ENCODE data around the gene SYPL2. TPM values are rescaled to one million over a fixed set of nuclear protein-coding genes. Genes with fewer than 3 reads are reported as not detected.

The SYPL2 gene
- total and polyA plus RNA-seq, 9 donors, result 0.31 to 5.1 (median 2.4) TPM

- H3K4me3 ChIP-seq, result no peak overlapping the region
- H3K27ac ChIP-seq, result no peak overlapping the region
- WGBS, 3 donors, result 41 to 59% (median 54%) methylated on average over 4 of the region's 4 CpGs
- TF ChIP-seq POLR2A (IDR thresholded peaks at IDR 0.05), result no peak
- no peak for TF ChIP-seq CTCF (IDR thresholded peaks at IDR 0.05)
- TF ChIP-seq EP300 (IDR thresholded peaks at IDR 0.05), result no peak
- intact Hi-C loops (cut with DNase I), result no loop called here
- no peaks in the 10 kb centered on the region for H3K36me3 ChIP-seq
- no peaks in the 10 kb centered on the region for H3K9me3 ChIP-seq
- no peak for DNase-seq
- no peaks in the 10 kb centered on the region for H3K4me1 ChIP-seq (ENCODE audit: insufficient read depth)
- no peaks in the 10 kb centered on the region for H3K27me3 ChIP-seq
Observed at GRCh38 chr1:109447524-109447923, 18.8 kb upstream of the SYPL2 start.

- no peak overlapping the region for H3K4me3 ChIP-seq
- intact Hi-C loops (cut with DNase I), result no loop called here
- no peaks in the 10 kb centered on the region for H3K27me3 ChIP-seq
- TF ChIP-seq POLR2A (IDR thresholded peaks at IDR 0.05), result no peak
- no peak for TF ChIP-seq CTCF (IDR thresholded peaks at IDR 0.05)
- TF ChIP-seq EP300 (IDR thresholded peaks at IDR 0.05), result no peak
- H3K36me3 ChIP-seq, result no peaks in the 10 kb centered on the region
- no peaks in the 10 kb centered on the region for H3K4me1 ChIP-seq (ENCODE audit: insufficient read depth)
- H3K27ac ChIP-seq, result no peak overlapping the region
- H3K9me3 ChIP-seq, result no peaks in the 10 kb centered on the region
- DNase-seq, result no peak
- WGBS, 3 donors, result 89 to 98% (median 91%) methylated on average over 1 of the region's 1 CpG
Observed at GRCh38 chr1:109454497-109455133, 11.7 kb upstream of the SYPL2 start.

- no peak for TF ChIP-seq POLR2A (IDR thresholded peaks at IDR 0.05)
- no peaks in the 10 kb centered on the region for H3K9me3 ChIP-seq
- no peak for DNase-seq
Observed at GRCh38 chr1:109457819-109458218, 8.5 kb upstream of the SYPL2 start.

GRCh38 chr1:109466125-109466451 lies 258 bp upstream of the SYPL2 start:
- H3K36me3 ChIP-seq, result no peaks in the 10 kb centered on the region
- peak overlapping the region in 1 of 2 donors; percentile 34 for H3K27ac ChIP-seq
- H3K9me3 ChIP-seq, result no peaks in the 10 kb centered on the region
- H3K4me1 ChIP-seq (ENCODE audit: insufficient read depth), result no peaks in the 10 kb centered on the region
- no peak for DNase-seq
- TF ChIP-seq POLR2A (IDR thresholded peaks at IDR 0.05) (no peak), CTCF (IDR thresholded peaks at IDR 0.05) (no peak), EP300 (IDR thresholded peaks at IDR 0.05) (no peak)
- intact Hi-C loops (cut with DNase I), result no loop called here
- no peaks in the 10 kb centered on the region for H3K27me3 ChIP-seq
- WGBS, 3 donors, result 2 to 3% (median 2%) methylated on average over 24 of the region's 24 CpGs
- H3K4me3 ChIP-seq, result peak overlapping the region; percentile 70

More at GRCh38 chr1:109457819-109458218, 8.5 kb upstream of the SYPL2 start:
- 82 to 84% (median 84%) methylated on average over 4 of the region's 4 CpGs for WGBS, 3 donors
- no peak overlapping the region for H3K4me3 ChIP-seq
- H3K4me1 ChIP-seq (ENCODE audit: insufficient read depth), result no peaks in the 10 kb centered on the region
- H3K27ac ChIP-seq, result no peak overlapping the region
- intact Hi-C loops (cut with DNase I), result no loop called here
- H3K36me3 ChIP-seq, result no peaks in the 10 kb centered on the region
- H3K27me3 ChIP-seq, result no peaks in the 10 kb centered on the region

- 21 to 34% (median 27%) methylated on average over 22 to 23 of the region's 23 CpGs for WGBS, 3 donors
- H3K36me3 ChIP-seq, result no peaks in the 10 kb centered on the region
- no peaks in the 10 kb centered on the region for H3K27me3 ChIP-seq
- H3K27ac ChIP-seq, result no peak overlapping the region
- no peaks in the 10 kb centered on the region for H3K4me1 ChIP-seq (ENCODE audit: insufficient read depth)
- H3K9me3 ChIP-seq, result no peaks in the 10 kb centered on the region
- intact Hi-C loops (cut with DNase I), result no loop called here
- TF ChIP-seq POLR2A (IDR thresholded peaks at IDR 0.05), result no peak
- no peak for TF ChIP-seq EP300 (IDR thresholded peaks at IDR 0.05)
- TF ChIP-seq CTCF (IDR thresholded peaks at IDR 0.05), result no peak
- peak overlapping the region; percentile 70 for H3K4me3 ChIP-seq
- DNase-seq, result no peak
Observed at GRCh38 chr1:109467301-109467777, 993 bp downstream of the SYPL2 start.

Data from ovary (tissue), 9 donors.